Fibroblast of the aortic adventitia (primary cell): ENCODE measurements around the gene CHEK2. TPM values are rescaled to one million over a fixed set of nuclear protein-coding genes. Genes with fewer than 3 reads are reported as not detected.
"Not testable (repeated sequence)": the region's sequence is repeated elsewhere in the genome, so short reads cannot be mapped to it uniquely, and the experiment has no call there.

Experiments
- DNase-seq: peaks from one replicate; pipeline ENCODE4 v3.0.0-alpha.2; 2010; ENCODE audit warnings: low read depth
- H3K4me3 ChIP-seq: 2 replicates; pipeline ENCODE4 v1.5.1; 2011; ENCODE audit warnings: low read depth, mild to moderate bottlenecking, control low read depth, low read length, moderate library complexity
- CTCF ChIP-seq: IDR thresholded peaks from 2 replicates; pipeline ENCODE4 v1.5.1; 2011; ENCODE audit warnings: mild to moderate bottlenecking, low read length, control low read depth, inconsistent platforms; ENCODE audit not compliant: insufficient read depth
- total RNA-seq: library from RNA; depleted of rRNA; stranded (reverse); fragments of >200 nt; gene quantifications from 2 replicates; pipeline ENCODE4 v1.2.3, GENCODE V29; 2012; ENCODE audit warnings: low replicate concordance

The CHEK2 gene
- total RNA-seq, 1 donor = 22.2 TPM

GRCh38 chr22:28679611-28680287, 61.9 kb downstream of the CHEK2 start, which contains the start of gene TTC28:
TSS of gene TTC28 (minus strand) at chr22:28679840. CDS start at chr22:28679723, 117 bp downstream.
- H3K4me3 ChIP-seq = peak within 1 kb of the TSS; percentile 80
- peak; percentile 71 for DNase-seq

GRCh38 chr22:28678778-28679610, 62.6 kb downstream of the CHEK2 start:
- peak; percentile 17 for DNase-seq

GRCh38 chr22:28678170-28678569, 63.5 kb downstream of the CHEK2 start:
- not testable (repeated sequence) for H3K4me3 ChIP-seq, DNase-seq

More at GRCh38 chr22:28678778-28679610, 62.6 kb downstream of the CHEK2 start:
- H3K4me3 ChIP-seq = peak overlapping the region; percentile 80

GRCh38 chr22:28674121-28674563, 67.5 kb downstream of the CHEK2 start:
- no peak for TF ChIP-seq CTCF
- DNase-seq = peak; percentile 21
- H3K4me3 ChIP-seq = no peak overlapping the region

GRCh38 chr22:28670756-28671155, 70.9 kb downstream of the CHEK2 start:
- no peak for TF ChIP-seq CTCF
- H3K4me3 ChIP-seq = no peak overlapping the region
- DNase-seq = no peak

- TF ChIP-seq CTCF = no peak
- H3K4me3 ChIP-seq = no peak overlapping the region
- DNase-seq = no peak
Observed at GRCh38 chr22:28670161-28670560, 71.5 kb downstream of the CHEK2 start.

GRCh38 chr22:28669387-28669786, 72.2 kb downstream of the CHEK2 start:
- TF ChIP-seq CTCF = no peak
- DNase-seq = no peak
- no peak overlapping the region for H3K4me3 ChIP-seq

GRCh38 chr22:28663569-28663942, 78.1 kb downstream of the CHEK2 start:
- H3K4me3 ChIP-seq, DNase-seq: not testable (repeated sequence)

- no peak for TF ChIP-seq CTCF
- DNase-seq = no peak
- H3K4me3 ChIP-seq = no peak overlapping the region
Observed at GRCh38 chr22:28658448-28658847, 83.2 kb downstream of the CHEK2 start.
